K562 (cell line): ENCODE measurements around the gene TRIM25. TPM values are rescaled to one million over a fixed set of nuclear protein-coding genes. Genes with fewer than 3 reads are reported as not detected.

Experiments used
- ATAC-seq: fragments of 200-7000 bp; cut with Tn5 transposase; 3 replicates; pipeline ENCODE4 v1.9.1; 2020; ENCODE audit warnings: moderate library complexity
- BruUV-seq: library from RNA; stranded (reverse); fragments of 400-500 nt; replicated peaks from 2 replicates; lab custom pipeline; 2021; lab: Mats Ljungman, UMichigan
- CTCF ChIA-PET: fragments of 300-600 bp; formaldehyde crosslinking; extraction: SDS; loops from one replicate; lab custom pipeline; 2021; ENCODE audit warnings: low intra/inter-chr PET ratio; lab: Yijun Ruan, JAX
- POLR2A ChIA-PET: fragments of 300-600, 350-650 bp; sonication (Branson Sonifier 250); formaldehyde crosslinking; extraction: SDS; loops from one replicate; lab custom pipeline; 2021; ENCODE audit warnings: antibody characterized with exemption, inconsistent platforms; lab: Yijun Ruan, JAX
- DNase-seq, 4 experiments: peaks; one replicate each; pipeline versions ENCODE4 v3.0.0 to v3.0.0-alpha.2; 2011 to 2018; ENCODE audit warnings: low spot score in 3 of 4, mixed read lengths in 3 of 4; ENCODE audit errors: extremely low read depth in 1 of 4
- FAIRE-seq: peaks from 2 replicates; lab custom pipeline; 2011; peaks lifted over from hg19 to GRCh38; lab: Jason Lieb, UNC
- H2AFZ ChIP-seq: 2 replicates; pipeline ENCODE4 v1.6.0; 2011; ENCODE audit warnings: low read depth, low read length, control low read depth, inconsistent platforms
- H3K27ac ChIP-seq: fragments of 200-600 bp; 3 replicates; pipeline ENCODE4 v1.8.0; 2011; ENCODE audit warnings: low read depth, mild to moderate bottlenecking, control low read depth, inconsistent platforms, low read length, moderate library complexity, mixed read lengths; ENCODE audit errors: extremely low read depth
- H3K27me3 ChIP-seq, 2 experiments: fragments of 300-600 bp in 1 of 2; 2 replicates in 1 of 2; 3 replicates in 1 of 2; pipeline versions ENCODE4 v1.6.0 to v1.8.0; 2011; ENCODE audit warnings: inconsistent platforms in 2 of 2, low read length in 2 of 2, mild to moderate bottlenecking in 1 of 2, mixed read lengths in 1 of 2, moderate library complexity in 1 of 2; ENCODE audit not compliant: control insufficient read depth in 2 of 2, insufficient read depth in 2 of 2
- H3K36me3 ChIP-seq: fragments of 300-600 bp; 3 replicates; pipeline ENCODE4 v1.8.0; 2011; ENCODE audit warnings: mild to moderate bottlenecking, low read length, inconsistent platforms; ENCODE audit not compliant: control insufficient read depth, insufficient read depth
- H3K4me1 ChIP-seq, 2 experiments: fragments of 200-600 bp in 1 of 2; replicated peaks in 1 of 2; 2 replicates in 1 of 2; 3 replicates in 1 of 2; pipeline versions ENCODE4 v1.5.1 to v1.8.0; 2011; ENCODE audit warnings: inconsistent platforms in 2 of 2, low read length in 2 of 2, mild to moderate bottlenecking in 1 of 2, mixed read lengths in 1 of 2, moderate library complexity in 1 of 2; ENCODE audit not compliant: control insufficient read depth in 2 of 2, insufficient read depth in 2 of 2
- H3K4me2 ChIP-seq: 2 replicates; pipeline ENCODE4 v1.6.1; 2011; ENCODE audit warnings: low read length, control low read depth, inconsistent platforms, mixed read lengths; ENCODE audit not compliant: insufficient read depth
- H3K4me3 ChIP-seq: fragments of 200-600 bp; sonication (generic), shearing (Covaris generic); 2 replicates; pipeline ENCODE4 v1.5.1; 2016; ENCODE audit warnings: control low read depth, inconsistent platforms
- H3K79me2 ChIP-seq: fragments of 200-600 bp; 3 replicates; pipeline ENCODE4 v1.8.0; 2011; ENCODE audit warnings: low read length, inconsistent platforms; ENCODE audit not compliant: control insufficient read depth, insufficient read depth
- H3K9ac ChIP-seq, 2 experiments: 2 replicates each; pipeline versions ENCODE4 v1.6.0 to v1.6.1; 2011; ENCODE audit warnings: low read depth in 2 of 2, low read length in 2 of 2, control low read depth in 1 of 2, inconsistent platforms in 1 of 2, mild to moderate bottlenecking in 1 of 2, mixed read lengths in 1 of 2; ENCODE audit not compliant: insufficient read depth in 1 of 2
- H3K9me1 ChIP-seq: one replicate; pipeline ENCODE4 v1.6.0; 2011; ENCODE audit warnings: inconsistent platforms, mild to moderate bottlenecking, low read length, moderate library complexity; ENCODE audit not compliant: control insufficient read depth, insufficient read depth
- H3K9me3 ChIP-seq: replicated peaks from 2 replicates; pipeline ENCODE4 v1.5.1; 2011; ENCODE audit warnings: low read depth, low read length, inconsistent platforms; ENCODE audit not compliant: control insufficient read depth, insufficient read depth
- H4K20me1 ChIP-seq: replicated peaks from 2 replicates; pipeline ENCODE4 v1.6.1; 2011; ENCODE audit warnings: low read length, inconsistent platforms, mixed read lengths; ENCODE audit not compliant: control insufficient read depth, insufficient read depth
- ATF2 ChIP-seq: sonication (generic); formaldehyde crosslinking; IDR thresholded peaks from 2 replicates; pipeline ENCODE4 v1.8.1; 2022; ENCODE audit warnings: missing genetic modification reagents
- BCL6 ChIP-seq: fragments of 250-450 bp; sonication (Bioruptor Pico); IDR thresholded peaks from 2 replicates; pipeline ENCODE4 v1.4.0; 2020
- CHD1 ChIP-seq: fragments of 200-600 bp; sonication (generic); IDR thresholded peaks from one replicate; pipeline ENCODE4 v1.6.1; 2012; ENCODE audit warnings: mild to moderate bottlenecking, moderate library complexity, low read length, inconsistent platforms
- EP400 ChIP-seq: fragments of 450-650 bp; IDR thresholded peaks from 2 replicates; pipeline ENCODE4 v1.6.1; 2017; ENCODE audit warnings: antibody characterized with exemption, mild to moderate bottlenecking, moderate library complexity
- FOXM1 ChIP-seq, 2 experiments: fragments of 450-650 bp in 1 of 2; sonication (generic) in 1 of 2; formaldehyde crosslinking in 1 of 2; IDR thresholded peaks; 2 replicates each; pipeline versions ENCODE4 v1.6.1 to v1.9.0; 2017 to 2022; ENCODE audit warnings: low read depth in 2 of 2, mild to moderate bottlenecking in 2 of 2, missing genetic modification reagents in 1 of 2, moderate library complexity in 1 of 2
- KLF10 ChIP-seq: fragments of 250-450 bp; sonication (Bioruptor Pico); IDR thresholded peaks from 2 replicates; pipeline ENCODE4 v1.6.1; 2021; ENCODE audit warnings: matching md5 sums
- MCM3 ChIP-seq: fragments of 450-650 bp; IDR thresholded peaks from 2 replicates; pipeline ENCODE4 v1.6.1; 2016
- NEUROD1 ChIP-seq: fragments of 150-350 bp; IDR thresholded peaks from 2 replicates; pipeline ENCODE4 v1.6.1; 2014; ENCODE audit warnings: borderline replicate concordance, low read length, low read depth; ENCODE audit not compliant: partially characterized antibody
- NFYB ChIP-seq: IDR thresholded peaks from 2 replicates; pipeline ENCODE4 v1.6.1; 2011; ENCODE audit warnings: mild to moderate bottlenecking, moderate library complexity; ENCODE audit not compliant: insufficient read length; ENCODE audit errors: extremely low read depth
- NR2C2 ChIP-seq, 2 experiments: fragments of 200-800 bp in 1 of 2; sonication (Bioruptor generic) in 1 of 2; sonication (generic) in 1 of 2; formaldehyde crosslinking in 1 of 2; IDR thresholded peaks; 2 replicates each; pipeline versions ENCODE4 v1.6.1 to v1.8.0; 2016 to 2022; ENCODE audit warnings: mild to moderate bottlenecking in 1 of 2, missing compliant biosample characterization in 1 of 2, missing genetic modification characterization in 1 of 2, missing genetic modification reagents in 1 of 2
- POLR2H ChIP-seq: IDR thresholded peaks from 2 replicates; pipeline ENCODE4 v1.6.1; 2016; ENCODE audit warnings: missing genetic modification characterization, low read depth, mild to moderate bottlenecking, control low read depth, missing compliant biosample characterization, moderate library complexity
- SNAPC5 ChIP-seq: fragments of 250-450 bp; sonication (Bioruptor Pico); IDR thresholded peaks from 2 replicates; pipeline ENCODE4 v1.8.0; 2021; ENCODE audit warnings: moderate library complexity, mild to moderate bottlenecking, inconsistent platforms
- USF2 ChIP-seq: sonication (generic); formaldehyde crosslinking; IDR thresholded peaks from 2 replicates; pipeline ENCODE4 v1.5.0; 2020; ENCODE audit warnings: missing genetic modification reagents
- ZNF133 ChIP-seq: fragments of 250-450 bp; sonication (Bioruptor Pico); IDR thresholded peaks from 2 replicates; pipeline ENCODE4 v1.4.0; 2020; ENCODE audit warnings: mild to moderate bottlenecking
- ZNF778 ChIP-seq: fragments of 450-650 bp; formaldehyde crosslinking; IDR thresholded peaks from 2 replicates; pipeline ENCODE4 v1.4.0; 2020; ENCODE audit warnings: mild to moderate bottlenecking, moderate library complexity
- WGBS: fragments of 100-300 bp; shearing (Covaris generic); methylation state at CpG from one replicate; pipeline ENCODE4 v1.1.6; 2016; ENCODE audit warnings: low coverage, mixed read lengths; ENCODE audit not compliant: insufficient coverage; ENCODE audit errors: missing lambda C conversion rate; 5-methylcytosine and 5-hydroxymethylcytosine counted together
- in situ Hi-C: fragments of 300-500 bp; cut with MboI; formaldehyde crosslinking; loops from 4 replicates; pipeline ENCODE4 v1.15.0; 2018; ENCODE audit warnings: inconsistent platforms, mixed read lengths
- intact Hi-C: fragments of 100-400 bp; cut with micrococcal nuclease; formaldehyde crosslinking; loops from 2 replicates; pipeline ENCODE4 v1.14.2; 2022
- polyA plus RNA-seq, 8 experiments: library from polyadenylated mRNA; depleted of rRNA in 4 of 8; stranded (reverse) in 5 of 8; unstranded in 3 of 8; fragments of >200 nt; fragmentation: Nextera tagmentation in 2 of 8; fragmentation: Illumina TruSeq in 1 of 8; extraction: Ambion mirVana in 2 of 8; extraction: Trizol in 1 of 8; gene quantifications; 2 replicates each; pipeline versions ENCODE4 v1.2.1 to v1.2.3, GENCODE V29; 2011 to 2014; ENCODE audit warnings: inconsistent platforms in 1 of 8, missing spikeins in 1 of 8
- total RNA-seq, 7 experiments: library from RNA; depleted of rRNA in 6 of 7; stranded (reverse); fragments of >200 nt in 6 of 7; fragmentation: Illumina TruSeq in 2 of 7; extraction: Trizol in 2 of 7; gene quantifications; 2 replicates each; pipeline versions ENCODE4 v1.2.1 to v1.2.3, GENCODE V29; 2011 to 2021; ENCODE audit warnings: low replicate concordance in 1 of 7
- TF ChIP-seq, protein P1 (sequence below): fragments of 250-450 bp; sonication (Bioruptor Pico); IDR thresholded peaks from 2 replicates; pipeline ENCODE4 v1.9.0; 2021; ENCODE audit warnings: mild to moderate bottlenecking, inconsistent platforms
- TF ChIP-seq, protein P2 (sequence below): fragments of 450-650 bp; formaldehyde crosslinking; IDR thresholded peaks from 2 replicates; pipeline ENCODE4 v1.4.0; 2020; ENCODE audit warnings: mild to moderate bottlenecking, mixed read lengths

TRIM25 gene
- total and polyA plus RNA-seq, 9 of the 15 experiments (the other 6 are each of a cell fraction or from before 2014, with no cell fraction given): 5.9 to 49.5 (median 24.5) TPM

DNA sequence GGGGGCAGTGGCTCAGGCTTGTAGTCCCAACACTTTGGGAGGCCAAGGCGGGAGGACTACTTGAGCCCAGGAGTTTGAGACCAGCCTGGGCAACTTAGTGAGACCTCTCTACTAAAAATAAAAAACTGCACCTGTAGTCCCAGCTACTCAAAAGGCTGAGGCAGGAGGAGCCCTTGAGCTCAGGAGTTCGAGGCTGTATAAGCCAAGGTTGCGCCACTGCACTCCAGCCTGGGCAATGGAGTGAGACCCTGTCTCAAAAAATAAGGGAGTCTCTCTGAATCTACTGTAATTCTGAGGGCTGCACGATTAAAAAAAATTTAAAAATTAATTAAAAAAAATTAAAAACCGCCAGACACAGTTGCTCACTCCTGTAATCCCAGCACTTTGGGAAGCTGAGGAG lies 43.1 kb upstream of the TRIM25 start:
- intact Hi-C loops (no loop called here), in situ Hi-C loops (no loop called here)
- H3K27me3 ChIP-seq: no peaks in the 10 kb centered on the region
- no peak for ATAC-seq
- 83% methylated on average over 5 of the region's 5 CpGs for WGBS
- H3K9me1 ChIP-seq: no peaks in the 10 kb centered on the region
- ChIA-PET POLR2A (interaction anchor here (0.7 to 1.3 kb wide), 4 partner anchors 12 to 148 kb away, joined by 3 read pairs; partner anchors contain the start of gene SCPEP1), CTCF (no interaction called here)
- BruUV-seq: no TSS peak
- no peak overlapping the region for H3K27ac ChIP-seq
- H3K9ac ChIP-seq: no peak overlapping the region
- H3K4me1 ChIP-seq: peaks cover 8 to 10% of the 10 kb centered on the region in 2 experiments; a peak in 4 of 5 replicates
- TF ChIP-seq, protein P1, sequence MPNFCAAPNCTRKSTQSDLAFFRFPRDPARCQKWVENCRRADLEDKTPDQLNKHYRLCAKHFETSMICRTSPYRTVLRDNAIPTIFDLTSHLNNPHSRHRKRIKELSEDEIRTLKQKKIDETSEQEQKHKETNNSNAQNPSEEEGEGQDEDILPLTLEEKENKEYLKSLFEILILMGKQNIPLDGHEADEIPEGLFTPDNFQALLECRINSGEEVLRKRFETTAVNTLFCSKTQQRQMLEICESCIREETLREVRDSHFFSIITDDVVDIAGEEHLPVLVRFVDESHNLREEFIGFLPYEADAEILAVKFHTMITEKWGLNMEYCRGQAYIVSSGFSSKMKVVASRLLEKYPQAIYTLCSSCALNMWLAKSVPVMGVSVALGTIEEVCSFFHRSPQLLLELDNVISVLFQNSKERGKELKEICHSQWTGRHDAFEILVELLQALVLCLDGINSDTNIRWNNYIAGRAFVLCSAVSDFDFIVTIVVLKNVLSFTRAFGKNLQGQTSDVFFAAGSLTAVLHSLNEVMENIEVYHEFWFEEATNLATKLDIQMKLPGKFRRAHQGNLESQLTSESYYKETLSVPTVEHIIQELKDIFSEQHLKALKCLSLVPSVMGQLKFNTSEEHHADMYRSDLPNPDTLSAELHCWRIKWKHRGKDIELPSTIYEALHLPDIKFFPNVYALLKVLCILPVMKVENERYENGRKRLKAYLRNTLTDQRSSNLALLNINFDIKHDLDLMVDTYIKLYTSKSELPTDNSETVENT: no peak
- TF ChIP-seq FOXM1 (IDR thresholded peaks at IDR 0.05; ENCODE audit: low read depth) (no peak), FOXM1 (CRISPR knock-in tag; IDR thresholded peaks at IDR 0.05; ENCODE audit: low read depth) (no peak), NFYB (no peak), ZNF133 (CRISPR knock-in tag) (no peak), EP400 (no peak), MCM3 (no peak), ATF2 (CRISPR knock-in tag) (no peak), ZNF778 (CRISPR knock-in tag) (no peak), NEUROD1 (no peak), CHD1 (no peak), KLF10 (no peak), NR2C2 (CRISPR knock-in tag; IDR thresholded peaks at IDR 0.05) (no peak), NR2C2 (tag; IDR thresholded peaks at IDR 0.05) (no peak), BCL6 (CRISPR knock-in tag) (no peak), SNAPC5 (CRISPR knock-in tag) (no peak), POLR2H (tag) (no peak), USF2 (no peak)
- TF ChIP-seq, protein P2, sequence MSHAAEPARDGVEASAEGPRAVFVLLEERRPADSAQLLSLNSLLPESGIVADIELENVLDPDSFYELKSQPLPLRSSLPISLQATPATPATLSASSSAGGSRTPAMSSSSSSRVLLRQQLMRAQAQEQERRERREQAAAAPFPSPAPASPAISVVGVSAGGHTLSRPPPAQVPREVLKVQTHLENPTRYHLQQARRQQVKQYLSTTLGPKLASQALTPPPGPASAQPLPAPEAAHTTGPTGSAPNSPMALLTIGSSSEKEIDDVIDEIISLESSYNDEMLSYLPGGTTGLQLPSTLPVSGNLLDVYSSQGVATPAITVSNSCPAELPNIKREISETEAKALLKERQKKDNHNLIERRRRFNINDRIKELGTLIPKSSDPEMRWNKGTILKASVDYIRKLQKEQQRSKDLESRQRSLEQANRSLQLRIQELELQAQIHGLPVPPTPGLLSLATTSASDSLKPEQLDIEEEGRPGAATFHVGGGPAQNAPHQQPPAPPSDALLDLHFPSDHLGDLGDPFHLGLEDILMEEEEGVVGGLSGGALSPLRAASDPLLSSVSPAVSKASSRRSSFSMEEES (CRISPR knock-in tag): no peak
- no peak overlapping the region for H2AFZ ChIP-seq
- peaks cover 77% of the 10 kb centered on the region for H3K79me2 ChIP-seq
- peaks cover 36% of the 10 kb centered on the region for H3K36me3 ChIP-seq
- no peaks in the 10 kb centered on the region for H4K20me1 ChIP-seq
- DNase-seq: no peak
- H3K9me3 ChIP-seq: no peaks in the 10 kb centered on the region
- FAIRE-seq: no peak
- no peak overlapping the region for H3K4me3 ChIP-seq
- H3K4me2 ChIP-seq: no peak overlapping the region
